Adrenal gland (tissue), 12 donors: ENCODE data around the gene INSYN1. TPM values are rescaled to one million over a fixed set of nuclear protein-coding genes. Genes with fewer than 3 reads are reported as not detected.

Experiments
- DNase-seq, 7 donors: peaks; one replicate each; pipeline ENCODE4 v3.0.0-alpha.2; 2019 to 2020
- H3K27ac ChIP-seq, 5 donors: fragments of 200-600 bp; sonication (generic) in 4 of 5; 1 replicate in 3 of 5; 2 replicates in 2 of 5; pipeline versions ENCODE4 v1.5.1 to v1.8.0; 2016 to 2020; ENCODE audit warnings: mild to moderate bottlenecking in 1 of 5
- H3K27me3 ChIP-seq: fragments of 200-600 bp; 2 replicates; pipeline ENCODE4 v1.8.0; 2021
- H3K36me3 ChIP-seq, 2 donors: fragments of 200-600 bp; replicated peaks in 1 of 2; 1 replicate in 1 of 2; 2 replicates in 1 of 2; pipeline versions ENCODE4 v1.5.1 to v1.8.0; 2018 to 2022
- H3K4me1 ChIP-seq, 2 donors: fragments of 200-600 bp; replicated peaks in 1 of 2; 1 replicate in 1 of 2; 2 replicates in 1 of 2; pipeline versions ENCODE4 v1.5.1 to v1.8.0; 2018 to 2021
- H3K4me3 ChIP-seq, 4 donors: fragments of 200-600 bp; sonication (generic) in 3 of 4; one replicate each; pipeline ENCODE4 v1.5.1; 2016 to 2018
- H3K9me3 ChIP-seq, 3 donors: fragments of 200-600 bp; sonication (generic) in 1 of 3; replicated peaks in 1 of 3; 1 replicate in 2 of 3; 2 replicates in 1 of 3; pipeline versions ENCODE4 v1.5.1 to v1.8.0; 2016 to 2021
- CTCF ChIP-seq, 6 experiments: fragments of 450-650 bp in 4 of 6; fragments of 200-600 bp in 2 of 6; sonication (generic) in 1 of 6; IDR thresholded peaks; 1 replicate in 5 of 6; 2 replicates in 1 of 6; pipeline versions ENCODE4 v1.5.1 to v1.8.0; 2016 to 2021; ENCODE audit warnings: antibody characterized with exemption in 6 of 6, mild to moderate bottlenecking in 2 of 6, moderate library complexity in 1 of 6
- POLR2A ChIP-seq, 2 donors: fragments of 450-650 bp; IDR thresholded peaks; one replicate each; pipeline ENCODE4 v1.6.1; 2017; ENCODE audit warnings: antibody characterized with exemption in 2 of 2, mild to moderate bottlenecking in 2 of 2, moderate library complexity in 1 of 2
- WGBS, 4 donors: extraction: QIAGEN DNeasy Blood & Tissue Kit in 2 of 4; methylation state at CpG; one replicate each; pipeline versions ENCODE4 v1.1.5 to v1.1.7; 2013 to 2017; 5-methylcytosine and 5-hydroxymethylcytosine counted together
- intact Hi-C, 2 donors: fragments of 100-400 bp; cut with DNase I; formaldehyde crosslinking; loops; one replicate each; pipeline versions ENCODE4 v1.14.1 to v1.15.0; 2022 to 2023
- polyA plus RNA-seq, 3 donors: library from polyadenylated mRNA; stranded (reverse); fragments of 200-250 nt in 2 of 3; fragments of 350-450 nt in 1 of 3; fragmentation: Illumina TruSeq in 1 of 3; extraction: RNeasy Lipid Tissue Mini Kit (QIAGEN cat#74804) in 1 of 3; gene quantifications; one replicate each; pipeline ENCODE4 v1.2.3, GENCODE V29; 2013 to 2014
- total RNA-seq, 9 donors: library from RNA; depleted of rRNA in 4 of 9; stranded (reverse); fragments of >200 nt in 4 of 9; fragments of 120-200 nt in 1 of 9; fragmentation: NEBNext Ultra II Directional in 1 of 9; extraction: Animal tissue kit (Norgen Biotek cat#: 25700) in 1 of 9; gene quantifications; one replicate each; pipeline versions ENCODE4 v1.1.0 to v1.2.4, GENCODE V29; 2013 to 2023
- donor health status: healthy with polysubstance abuse.
- donor health status: Bipolar disorder and iron deficiency.
- donor health status: DM: yes; HTN: yes; CAD: no.
- donor health status: DM: no; HTN: no; CAD: no.
- donor health status: DM: no; HTN: no; CAD: no.
- donor health status: DM: yes; HTN: yes; CAD: no.

Gene INSYN1
- total and polyA plus RNA-seq, 12 donors, result 0.68 to 19.5 (median 3.7) TPM

GRCh38 chr15:73723191-73723590, 30.0 kb downstream of the INSYN1 start:
- no peak for DNase-seq
- H3K4me3 ChIP-seq, result no peak overlapping the region
- 52 to 71% (median 68%) methylated on average over 4 of the region's 4 CpGs for WGBS, 4 donors
- H3K4me1 ChIP-seq, result no peaks in the 10 kb centered on the region
- no peaks in the 10 kb centered on the region for H3K9me3 ChIP-seq
- H3K36me3 ChIP-seq, result no peaks in the 10 kb centered on the region
- no peak overlapping the region for H3K27ac ChIP-seq
- no peaks in the 10 kb centered on the region for H3K27me3 ChIP-seq
- intact Hi-C loops, result no loop called here
- no peak for TF ChIP-seq POLR2A (IDR thresholded peaks at IDR 0.05)
- TF ChIP-seq CTCF (IDR thresholded peaks at IDR 0.05), result no peak

GRCh38 chr15:73722425-73722824, 30.7 kb downstream of the INSYN1 start:
- WGBS, 4 donors, result 86 to 99% (median 97%) methylated on average over 3 of the region's 3 CpGs

GRCh38 chr15:73718694-73719093, 34.5 kb downstream of the INSYN1 start:
- no peak for DNase-seq
- TF ChIP-seq POLR2A (IDR thresholded peaks at IDR 0.05), result no peak
- no peak for TF ChIP-seq CTCF (IDR thresholded peaks at IDR 0.05)
- intact Hi-C loops, result no loop called here
- no peaks in the 10 kb centered on the region for H3K4me1 ChIP-seq
- H3K4me3 ChIP-seq, result no peak overlapping the region
- no peaks in the 10 kb centered on the region for H3K27me3 ChIP-seq
- H3K36me3 ChIP-seq, result peaks cover 0 to 5% of the 10 kb centered on the region in 2 donors
- 74 to 91% (median 77%) methylated on average over 4 of the region's 4 CpGs for WGBS, 4 donors
- H3K27ac ChIP-seq, result no peak overlapping the region
- no peaks in the 10 kb centered on the region for H3K9me3 ChIP-seq

More at GRCh38 chr15:73722425-73722824, 30.7 kb downstream of the INSYN1 start:
- H3K4me3 ChIP-seq, result no peak overlapping the region
- intact Hi-C loops, result no loop called here
- H3K27ac ChIP-seq, result no peak overlapping the region
- H3K9me3 ChIP-seq, result no peaks in the 10 kb centered on the region
- no peaks in the 10 kb centered on the region for H3K4me1 ChIP-seq
- no peaks in the 10 kb centered on the region for H3K27me3 ChIP-seq
- no peak for DNase-seq
- no peaks in the 10 kb centered on the region for H3K36me3 ChIP-seq
- TF ChIP-seq POLR2A (IDR thresholded peaks at IDR 0.05) (no peak), CTCF (IDR thresholded peaks at IDR 0.05) (no peak)

- H3K36me3 ChIP-seq, result peaks cover 0 to 14% of the 10 kb centered on the region in 2 donors
- 57 to 69% (median 64%) methylated on average over 10 to 11 of the region's 11 CpGs for WGBS, 4 donors
- H3K27me3 ChIP-seq, result no peaks in the 10 kb centered on the region
- no peak overlapping the region for H3K27ac ChIP-seq
- DNase-seq, result no peak
- no peaks in the 10 kb centered on the region for H3K9me3 ChIP-seq
- TF ChIP-seq POLR2A (IDR thresholded peaks at IDR 0.05) (no peak), CTCF (IDR thresholded peaks at IDR 0.05) (no peak)
- H3K4me1 ChIP-seq, result no peaks in the 10 kb centered on the region
- intact Hi-C loops, result no loop called here
- no peak overlapping the region for H3K4me3 ChIP-seq
These were observed 35.3 kb downstream of the INSYN1 start for GRCh38 chr15:73717802-73718201.
